Measurements from ENCODE around the gene HOMER2.
A peak's percentile ranks its signal among the peaks of the same experiment; 100 is the strongest.
"Not testable (repeated sequence)": the region's sequence is repeated elsewhere in the genome, so short reads cannot be mapped to it uniquely, and the experiment has no call there.

HOMER2 gene

GRCh38 chr15:82952158-82953081 is at the start of gene HOMER2:
Gene HOMER2, minus strand, starts transcription at chr15:82952720. Its CDS starts 185 bp downstream, at chr15:82952535.
- DNase-seq, result peak; percentile 71
- Mint-ChIP-seq H3K4me3 (peak within 1 kb of the TSS; percentile 80), H3K27me3 (ENCODE audit: low read depth, poor library complexity) (peaks cover 14% of the 10 kb centered on the region), H3K36me3 (ENCODE audit: low read depth) (no peaks in the 10 kb centered on the region), H3K27ac (no peak within 1 kb of the TSS), H3K4me1 (peaks cover 4% of the 10 kb centered on the region), H3K9me3 (no peaks in the 10 kb centered on the region)
- TF ChIP-seq CTCF (IDR thresholded peaks at IDR 0.05), result no peak

GRCh38 chr15:83000672-83001031 is 48.1 kb upstream of the HOMER2 start:
- H3K4me3 Mint-ChIP-seq, result not testable (repeated sequence)

DNA sequence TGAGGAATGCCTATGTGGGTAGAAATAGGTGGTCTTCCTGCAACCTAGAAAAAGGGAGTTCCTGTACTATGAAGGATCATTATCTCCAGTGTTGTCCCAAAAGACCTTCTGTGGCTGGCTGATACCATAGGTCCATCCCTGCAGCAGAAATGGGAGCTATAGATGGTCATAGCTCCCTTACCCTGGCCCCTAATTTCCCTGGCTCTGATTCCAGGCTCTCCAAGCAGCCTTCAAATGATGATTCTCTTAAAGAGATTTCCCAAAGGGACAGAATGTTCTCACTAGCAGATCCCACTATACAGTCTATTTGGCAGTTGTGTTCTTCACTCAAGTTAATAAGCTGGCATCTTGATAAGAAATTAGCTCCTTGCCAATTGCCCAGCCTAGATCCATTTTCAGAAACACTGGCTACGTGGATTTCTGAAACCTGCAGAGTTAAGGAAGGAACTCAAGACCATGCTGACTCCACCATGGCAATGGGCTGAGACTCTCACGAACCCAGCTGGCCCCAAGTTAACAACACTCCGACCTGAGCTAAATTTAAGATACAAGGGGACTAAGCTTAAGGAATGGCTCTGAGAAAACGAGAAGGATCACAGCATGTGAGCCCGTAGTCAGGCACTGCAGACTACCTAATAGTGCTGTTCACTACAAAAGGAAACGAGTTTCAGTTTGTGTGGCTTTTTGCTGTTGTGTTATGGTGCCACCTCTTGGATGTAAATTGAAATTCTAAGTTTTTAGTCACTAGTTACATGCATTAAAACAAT is 47.6 kb upstream of the HOMER2 start:
- Mint-ChIP-seq H3K4me1 (no peaks in the 10 kb centered on the region), H3K36me3 (ENCODE audit: low read depth) (peaks cover 25% of the 10 kb centered on the region), H3K27ac (no peak overlapping the region), H3K9me3 (peaks cover 10% of the 10 kb centered on the region), H3K27me3 (ENCODE audit: low read depth, poor library complexity) (peaks cover 3% of the 10 kb centered on the region), H3K4me3 (no peak overlapping the region)
- peak; percentile 43 for TF ChIP-seq CTCF (IDR thresholded peaks at IDR 0.05)
- no peak for DNase-seq

More at GRCh38 chr15:83000672-83001031, 48.1 kb upstream of the HOMER2 start:
- H3K9me3 Mint-ChIP-seq; H3K4me1 Mint-ChIP-seq; H3K27me3 Mint-ChIP-seq (ENCODE audit: low read depth, poor library complexity); DNase-seq; H3K27ac Mint-ChIP-seq: not testable (repeated sequence)
- H3K36me3 Mint-ChIP-seq (ENCODE audit: low read depth), result peaks cover 23% of the 10 kb centered on the region

- no peak overlapping the region for H3K4me3 Mint-ChIP-seq
- no peaks in the 10 kb centered on the region for H3K4me1 Mint-ChIP-seq
- no peak for TF ChIP-seq CTCF (IDR thresholded peaks at IDR 0.05)
- H3K36me3 Mint-ChIP-seq (ENCODE audit: low read depth), result peaks cover 26% of the 10 kb centered on the region
- H3K27ac Mint-ChIP-seq, result no peak overlapping the region
- H3K9me3 Mint-ChIP-seq, result peaks cover 10% of the 10 kb centered on the region
- DNase-seq, result no peak
- H3K27me3 Mint-ChIP-seq (ENCODE audit: low read depth, poor library complexity), result peaks cover 3% of the 10 kb centered on the region
These were observed 46.9 kb upstream of the HOMER2 start for GRCh38 chr15:82999426-82999825.

GRCh38 chr15:82995938-82996337 is 43.4 kb upstream of the HOMER2 start:
- Mint-ChIP-seq H3K27ac (no peak overlapping the region), H3K36me3 (ENCODE audit: low read depth) (peaks cover 33% of the 10 kb centered on the region), H3K4me3 (no peak overlapping the region), H3K27me3 (ENCODE audit: low read depth, poor library complexity) (peaks cover 3% of the 10 kb centered on the region), H3K9me3 (peaks cover 10% of the 10 kb centered on the region), H3K4me1 (no peaks in the 10 kb centered on the region)
- DNase-seq, result no peak
- no peak for TF ChIP-seq CTCF (IDR thresholded peaks at IDR 0.05)

- H3K27me3 Mint-ChIP-seq (ENCODE audit: low read depth, poor library complexity), result peaks cover 3% of the 10 kb centered on the region
- H3K9me3 Mint-ChIP-seq, result peaks cover 9% of the 10 kb centered on the region
- H3K27ac Mint-ChIP-seq, result no peak overlapping the region
- H3K4me3 Mint-ChIP-seq, result no peak overlapping the region
- no peak for DNase-seq
- peaks cover 34% of the 10 kb centered on the region for H3K36me3 Mint-ChIP-seq (ENCODE audit: low read depth)
- TF ChIP-seq CTCF (IDR thresholded peaks at IDR 0.05), result no peak
- no peaks in the 10 kb centered on the region for H3K4me1 Mint-ChIP-seq
These were observed 42.6 kb upstream of the HOMER2 start for GRCh38 chr15:82995076-82995475.

Measured in nephron progenitor cell (in vitro differentiated cells).